Right atrium auricular region (tissue), 2 donors: Measurements from ENCODE around the gene GDF9. TPM values are rescaled to one million over a fixed set of nuclear protein-coding genes. Genes with fewer than 3 reads are reported as not detected.
A peak's percentile ranks its signal among the peaks of the same experiment; 100 is the strongest.

Experiments
- DNase-seq: peaks from one replicate; pipeline ENCODE4 v3.0.0-alpha.2; 2019; ENCODE audit warnings: low spot score
- H3K27ac ChIP-seq, 2 donors: fragments of 200-600 bp; sonication (generic); 1 replicate in 1 of 2; 2 replicates in 1 of 2; pipeline ENCODE4 v1.5.1; 2016 to 2019
- H3K27me3 ChIP-seq, 2 donors: fragments of 200-600 bp; sonication (generic); one replicate each; pipeline versions ENCODE4 v1.5.1 to v1.6.0; 2017 to 2019
- H3K36me3 ChIP-seq: fragments of 200-600 bp; sonication (generic); one replicate; pipeline ENCODE4 v1.5.1; 2016
- H3K4me1 ChIP-seq, 2 donors: fragments of 200-600 bp; sonication (generic); one replicate each; pipeline versions ENCODE4 v1.5.1 to v1.6.0; 2017 to 2019
- H3K4me3 ChIP-seq, 2 donors: fragments of 200-600 bp; sonication (generic); 1 replicate in 1 of 2; 2 replicates in 1 of 2; pipeline ENCODE4 v1.5.1; 2017 to 2019; ENCODE audit warnings: mild to moderate bottlenecking in 1 of 2, moderate library complexity in 1 of 2
- H3K9me3 ChIP-seq, 2 donors: fragments of 200-600 bp; sonication (generic); one replicate each; pipeline ENCODE4 v1.5.1; 2019
- CTCF ChIP-seq, 2 donors: fragments of 200-600 bp; sonication (generic); IDR thresholded peaks; one replicate each; pipeline ENCODE4 v1.5.1; 2019; ENCODE audit warnings: antibody characterized with exemption in 2 of 2
- total RNA-seq, 2 donors: library from RNA; depleted of rRNA; stranded (reverse); fragments of >200 nt; gene quantifications; one replicate each; pipeline ENCODE4 v1.1.0, GENCODE V29; 2016

GDF9 gene
- total RNA-seq, 2 donors from 2014 or later, result 0.20 to 0.22 TPM

GRCh38 chr5:132877938-132878337, 11.7 kb upstream of the GDF9 start:
- no peak overlapping the region for H3K4me3 ChIP-seq
- no peak for TF ChIP-seq CTCF (IDR thresholded peaks at IDR 0.05)
- H3K27ac ChIP-seq, result peak overlapping the region in 1 of 2 donors; percentile 10
- no peak for DNase-seq
- no peaks in the 10 kb centered on the region for H3K9me3 ChIP-seq
- peaks cover 47% of the 10 kb centered on the region for H3K36me3 ChIP-seq
- peaks cover 0 to 22% of the 10 kb centered on the region in 2 donors for H3K4me1 ChIP-seq
- H3K27me3 ChIP-seq, result no peaks in the 10 kb centered on the region

DNA sequence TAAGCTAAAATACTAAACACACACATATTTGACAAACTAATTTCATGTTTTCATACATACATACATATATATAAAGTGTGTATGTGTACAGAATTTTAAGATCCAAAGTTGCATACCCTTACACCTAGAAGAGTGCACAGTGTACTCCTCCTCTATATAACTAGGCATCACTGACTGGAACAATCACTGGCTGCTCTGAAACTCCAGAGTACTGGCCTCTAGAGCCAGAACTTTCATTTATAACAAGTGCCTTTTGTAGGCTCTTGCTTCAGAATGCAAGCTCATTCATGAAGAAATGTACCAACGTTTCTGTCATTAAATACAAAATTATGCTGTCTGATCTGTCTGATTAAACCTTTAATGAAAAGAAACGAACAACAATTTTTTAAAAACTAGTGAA, 11.2 kb upstream of the GDF9 start:
- no peak for DNase-seq

DNA sequence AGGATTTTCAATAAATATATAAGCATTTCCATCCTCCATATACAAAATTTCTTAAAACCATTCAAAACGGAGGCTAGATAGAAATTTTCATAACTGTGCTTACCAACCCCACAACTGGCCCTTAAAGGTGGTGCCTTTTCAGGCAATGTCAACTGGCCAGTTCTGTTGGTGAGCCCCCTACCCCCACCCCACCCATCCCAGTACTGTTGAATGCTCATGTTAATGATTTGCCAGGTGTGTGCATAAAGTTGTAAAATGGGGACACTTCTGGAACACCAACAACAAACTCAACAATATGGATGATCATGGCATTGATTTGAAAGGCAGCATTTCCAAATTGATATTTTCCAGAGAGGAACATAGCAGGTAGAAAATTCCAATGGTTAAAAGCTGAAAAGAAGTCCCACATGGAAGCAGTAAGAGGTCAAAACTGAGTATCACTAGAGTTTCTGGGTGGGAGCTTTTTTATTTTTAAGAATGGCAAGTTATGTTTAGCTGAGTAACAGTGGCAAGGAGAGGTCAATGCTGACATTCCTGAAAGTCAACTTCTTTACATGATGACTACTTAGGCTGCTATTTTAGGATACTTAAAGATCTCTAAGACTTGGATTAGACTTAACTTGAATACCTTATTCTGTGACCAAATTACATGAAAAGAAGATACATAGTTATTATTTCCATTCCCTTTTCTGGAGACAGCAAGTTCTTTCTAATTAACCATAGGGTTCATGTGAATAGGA, 9.9 kb upstream of the GDF9 start:
- no peak for TF ChIP-seq CTCF (IDR thresholded peaks at IDR 0.05)
- Histone ChIP-seq H3K9me3 (no peaks in the 10 kb centered on the region), H3K36me3 (peaks cover 38% of the 10 kb centered on the region), H3K4me1 (peaks cover 0 to 35% of the 10 kb centered on the region in 2 donors), H3K27me3 (no peaks in the 10 kb centered on the region), H3K27ac (no peak overlapping the region), H3K4me3 (no peak overlapping the region)
- DNase-seq, result no peak

More for the DNA sequence above, 11.2 kb upstream of the GDF9 start:
- Histone ChIP-seq H3K27ac (peak overlapping the region in 1 of 2 donors; percentile 10), H3K4me1 (peaks cover 0 to 26% of the 10 kb centered on the region in 2 donors), H3K36me3 (peaks cover 42% of the 10 kb centered on the region), H3K9me3 (no peaks in the 10 kb centered on the region), H3K4me3 (no peak overlapping the region), H3K27me3 (no peaks in the 10 kb centered on the region)
- no peak for TF ChIP-seq CTCF (IDR thresholded peaks at IDR 0.05)

DNA sequence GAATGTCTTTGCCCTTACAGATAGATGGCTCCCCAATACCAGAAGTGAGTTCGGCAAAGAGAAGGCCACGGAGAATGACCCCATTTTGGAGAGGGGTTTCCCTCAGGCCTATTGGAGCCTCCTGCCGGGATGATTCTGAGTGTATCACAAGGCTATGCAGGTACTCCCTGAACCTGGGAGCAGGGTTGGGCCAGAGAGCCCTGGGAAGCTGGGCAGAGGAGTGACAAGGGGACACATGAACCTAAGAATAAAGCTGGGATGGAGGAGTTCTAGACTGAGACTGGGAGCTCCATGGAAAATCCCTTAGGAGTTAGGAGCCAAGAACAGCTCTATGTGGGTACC, 7.6 kb upstream of the GDF9 start:
- Histone ChIP-seq H3K4me1 (peaks cover 0 to 35% of the 10 kb centered on the region in 2 donors), H3K27me3 (no peaks in the 10 kb centered on the region), H3K36me3 (peaks cover 29% of the 10 kb centered on the region), H3K9me3 (no peaks in the 10 kb centered on the region), H3K4me3 (no peak overlapping the region), H3K27ac (peak overlapping the region in 1 of 2 donors; percentile 62)
- no peak for DNase-seq
- no peak for TF ChIP-seq CTCF (IDR thresholded peaks at IDR 0.05)

DNA sequence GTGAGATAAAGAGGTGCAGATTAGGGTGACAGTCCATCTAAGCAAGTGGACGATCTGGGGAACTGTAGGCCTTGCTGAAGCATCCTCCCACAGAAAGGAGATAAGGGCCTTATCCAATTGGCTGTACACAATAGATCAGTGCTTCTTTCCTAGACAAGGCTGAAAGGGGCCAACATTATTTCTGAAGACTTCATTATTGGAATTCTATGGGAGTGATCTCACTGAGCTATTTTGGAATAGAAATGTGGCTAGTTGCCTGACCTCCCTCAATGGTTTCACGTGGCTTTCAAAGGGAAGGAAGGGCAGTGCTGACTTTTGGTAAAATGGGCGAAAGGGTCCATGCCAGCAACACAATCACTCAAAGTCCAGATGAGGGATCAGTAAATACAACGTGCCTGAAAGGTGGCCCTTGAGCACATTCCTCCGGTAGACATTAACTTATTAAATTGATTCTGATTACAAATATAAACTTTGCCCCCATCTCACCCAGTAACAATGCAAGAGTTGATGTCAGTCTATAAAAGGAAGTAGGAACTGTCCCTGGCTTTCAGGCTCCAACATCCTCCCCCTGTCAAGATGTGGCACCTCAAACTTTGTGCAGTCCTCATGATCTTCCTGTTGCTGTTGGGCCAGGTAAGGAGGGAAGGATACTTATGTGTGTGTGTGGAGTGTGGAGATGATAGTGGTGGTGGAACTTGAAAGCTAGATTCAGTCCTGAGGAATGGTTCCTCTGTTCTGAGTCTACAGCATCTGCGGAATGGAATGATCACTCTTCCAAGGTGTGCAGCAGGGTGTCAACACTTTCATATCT, 7.1 kb upstream of the GDF9 start, which contains the start of gene LEAP2:
Gene LEAP2 (plus strand): TSS at position 550 of the 811 bp plus-strand sequence. CDS start 27 bp downstream, at position 577.
- no peak for DNase-seq

More for the DNA sequence above, 7.1 kb upstream of the GDF9 start, which contains the start of gene LEAP2:
- Histone ChIP-seq H3K27me3 (no peaks in the 10 kb centered on the region), H3K27ac (peak within 1 kb of the TSS; percentile 9 to 62), H3K4me1 (peaks cover 0 to 35% of the 10 kb centered on the region in 2 donors), H3K4me3 (no peak within 1 kb of the TSS), H3K9me3 (no peaks in the 10 kb centered on the region), H3K36me3 (peaks cover 33% of the 10 kb centered on the region)
- TF ChIP-seq CTCF (IDR thresholded peaks at IDR 0.05), result no peak
